ENCODE data around the gene BET1.
"Not testable (repeated sequence)": the region's sequence is repeated elsewhere in the genome, so short reads cannot be mapped to it uniquely, and the experiment has no call there.

The BET1 gene, protein sequence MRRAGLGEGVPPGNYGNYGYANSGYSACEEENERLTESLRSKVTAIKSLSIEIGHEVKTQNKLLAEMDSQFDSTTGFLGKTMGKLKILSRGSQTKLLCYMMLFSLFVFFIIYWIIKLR

GRCh38 chr7:94004024-94004951, at the start of gene BET1:
Gene BET1 (minus strand): TSS chr7:94004355. CDS start chr7:94004216, 139 bp downstream.
- DNase-seq, result peak; percentile 63

- DNase-seq, result no peak
These were observed 49.4 kb upstream of the BET1 start for GRCh38 chr7:94053532-94053931.

DNA sequence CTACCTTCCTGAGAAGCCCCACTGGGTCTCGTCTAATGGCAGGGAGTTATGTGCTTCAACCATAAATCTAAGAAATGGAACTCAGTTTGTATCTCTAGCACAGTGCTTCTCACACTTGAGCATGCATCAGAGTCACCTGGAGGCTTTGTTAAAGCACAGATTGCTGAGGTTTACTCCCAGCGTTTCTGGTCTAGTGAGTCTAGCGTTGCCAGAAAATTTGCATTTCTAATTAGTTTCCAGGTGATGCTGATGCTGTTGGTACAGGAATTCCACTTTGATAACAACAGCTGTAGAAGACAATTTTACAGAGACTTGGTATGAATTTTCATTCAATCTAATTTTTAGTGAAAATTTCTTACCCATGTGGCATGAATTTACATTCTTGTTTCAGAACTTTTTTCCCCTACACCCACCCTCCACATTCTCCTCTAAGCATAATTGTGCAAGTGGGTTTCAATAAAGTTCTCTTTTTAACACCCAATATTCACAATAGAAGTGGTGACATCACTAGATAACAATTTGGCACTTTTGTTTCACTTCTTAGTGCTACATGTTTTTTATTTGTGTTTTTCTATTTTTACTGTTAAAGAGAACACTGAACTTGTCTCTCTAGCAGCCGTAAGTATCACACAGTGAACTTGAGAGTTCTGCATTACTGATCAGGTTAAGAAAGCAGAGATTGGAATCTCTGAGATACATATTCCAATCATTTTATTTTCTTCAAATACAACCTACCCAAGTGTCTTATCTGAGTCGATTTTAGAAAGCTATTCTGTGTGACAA, 48.4 kb upstream of the BET1 start:
- DNase-seq, result no peak

DNA sequence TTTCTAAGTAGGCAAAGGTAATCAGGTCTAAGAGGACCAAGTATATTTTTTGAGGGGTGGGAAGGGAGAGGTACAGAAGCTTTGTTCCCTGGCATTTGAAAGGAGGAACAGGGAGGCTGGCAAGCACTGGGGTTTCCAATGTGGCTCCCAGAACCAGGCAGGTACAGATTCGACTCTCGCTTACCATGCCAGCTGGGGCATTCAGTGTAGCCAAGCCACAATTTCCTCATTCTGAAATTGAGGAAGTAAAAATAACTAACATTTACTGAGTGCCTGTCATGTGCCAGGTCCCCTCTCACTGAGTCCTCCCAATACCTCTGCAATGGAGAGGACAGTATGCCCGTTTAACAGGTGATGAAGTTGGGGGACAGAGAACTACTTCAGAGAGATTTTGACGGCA, 45.9 kb upstream of the BET1 start:
- no peak for DNase-seq

DNA sequence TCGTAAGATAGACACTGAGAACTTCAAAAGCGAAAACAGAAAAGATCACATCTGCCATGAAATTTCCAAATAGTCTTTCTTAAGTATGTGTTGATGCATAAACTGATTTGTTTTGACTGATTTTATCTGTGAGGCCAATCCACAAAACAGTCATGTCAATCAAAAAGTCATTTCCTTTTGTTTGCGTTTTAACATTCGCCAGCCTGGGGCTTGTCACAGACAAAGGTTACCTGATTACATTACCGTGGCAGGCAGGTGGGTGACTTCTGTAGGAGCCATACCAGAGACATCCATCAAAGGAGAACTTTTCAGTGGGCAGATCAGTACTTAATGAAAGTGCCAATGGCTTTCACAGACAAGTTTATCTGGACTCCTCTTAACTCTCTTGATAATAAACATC, 45.5 kb upstream of the BET1 start:
- DNase-seq, result no peak

DNA sequence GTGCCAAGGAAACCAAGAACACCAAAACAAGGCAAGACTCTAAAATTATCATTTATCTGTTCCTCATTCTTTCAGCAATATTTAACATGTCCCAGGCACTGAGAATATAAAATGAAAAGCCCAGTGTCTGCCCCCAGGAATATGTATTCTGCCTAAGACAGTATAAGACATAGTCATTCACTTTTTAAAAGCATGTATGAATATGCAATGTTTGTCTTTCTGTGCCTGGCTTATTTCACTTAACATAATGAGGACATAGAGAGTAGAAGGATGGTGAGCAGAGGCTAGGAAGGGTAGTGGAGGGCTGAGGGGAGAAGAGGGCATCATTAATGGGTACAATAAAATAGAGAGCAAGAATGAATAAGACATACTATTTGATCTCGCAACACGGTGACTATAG, 44.6 kb upstream of the BET1 start:
- DNase-seq, result no peak

DNA sequence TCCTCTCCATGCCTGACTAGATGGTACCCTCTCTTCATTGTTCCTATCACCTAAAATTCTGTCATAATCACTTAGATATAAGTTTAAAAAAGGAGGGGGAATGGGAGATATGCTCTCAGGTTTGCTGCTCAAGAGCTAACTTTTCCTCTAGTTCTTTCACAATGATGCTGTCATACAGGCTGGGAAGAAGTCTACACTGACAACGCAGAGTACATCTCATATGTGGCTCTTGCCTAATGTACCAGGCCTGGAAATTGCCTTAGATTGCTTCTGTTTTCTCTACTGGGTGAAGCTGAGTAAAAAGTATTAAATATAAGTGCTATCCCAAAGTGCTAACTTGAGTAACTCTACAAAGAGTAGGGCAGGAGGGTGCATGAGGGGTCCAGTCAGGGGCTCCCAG, 43.8 kb upstream of the BET1 start:
- no peak for DNase-seq

- no peak for DNase-seq
These were observed 41.4 kb upstream of the BET1 start for GRCh38 chr7:94045581-94045980.

DNA sequence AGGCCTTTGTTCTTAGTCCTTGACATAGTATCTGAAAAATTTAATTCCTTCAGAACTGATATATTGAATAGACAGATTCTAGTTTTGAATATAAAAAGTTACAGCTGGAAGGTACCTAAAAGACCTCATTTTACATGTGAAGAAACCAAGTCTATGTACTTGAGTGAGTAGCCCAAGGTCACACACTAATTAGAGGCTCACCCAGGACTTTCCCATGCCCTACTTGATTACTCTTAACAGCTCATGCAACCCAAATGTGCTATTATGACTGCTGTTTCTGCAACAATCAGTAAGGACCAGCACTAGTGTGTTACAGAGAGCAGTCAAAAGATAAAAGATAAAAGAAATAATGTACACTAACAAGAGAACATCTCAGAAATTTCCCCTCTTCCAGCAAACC, 40.7 kb upstream of the BET1 start:
- DNase-seq, result no peak

GRCh38 chr7:94043299-94043698, 39.1 kb upstream of the BET1 start:
- no peak for DNase-seq

- DNase-seq, result no peak
These were observed 38.2 kb upstream of the BET1 start for GRCh38 chr7:94042381-94042780.

- DNase-seq, result no peak
These were observed 37.4 kb upstream of the BET1 start for GRCh38 chr7:94041529-94041928.

- no peak for DNase-seq
These were observed 36.1 kb upstream of the BET1 start for GRCh38 chr7:94040254-94040653.

DNA sequence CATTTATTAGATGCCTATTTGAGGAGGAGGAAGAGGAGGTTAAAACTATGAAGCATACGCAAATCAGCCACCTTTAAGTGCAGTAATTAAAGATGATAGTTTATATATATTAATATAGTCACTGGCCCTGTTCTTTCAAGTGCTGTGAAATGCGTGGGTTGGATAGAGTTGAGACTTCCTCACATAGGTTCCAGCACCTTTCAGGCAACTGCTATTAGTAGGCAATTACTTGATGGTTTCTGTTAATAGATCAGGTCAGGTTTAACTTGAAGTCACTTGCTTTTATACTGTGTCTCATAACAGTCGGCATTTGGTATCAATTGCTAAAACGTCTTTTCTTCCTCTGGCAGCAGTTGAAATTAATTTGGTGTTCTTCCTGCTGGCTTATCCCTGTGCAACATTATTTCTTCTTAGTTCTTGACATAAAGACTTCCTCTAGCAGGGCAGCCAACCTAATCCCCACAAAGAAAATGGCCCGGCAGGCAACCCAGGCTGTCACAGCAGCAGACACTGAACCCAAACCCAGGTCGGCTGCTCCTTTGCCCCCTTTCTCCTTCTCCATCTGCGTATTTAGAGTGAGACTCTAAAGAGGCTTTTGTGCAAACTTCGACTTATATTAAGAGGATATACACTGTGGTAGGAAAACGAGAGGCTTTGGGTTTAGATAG, 35.3 kb upstream of the BET1 start:
- DNase-seq, result no peak

DNA sequence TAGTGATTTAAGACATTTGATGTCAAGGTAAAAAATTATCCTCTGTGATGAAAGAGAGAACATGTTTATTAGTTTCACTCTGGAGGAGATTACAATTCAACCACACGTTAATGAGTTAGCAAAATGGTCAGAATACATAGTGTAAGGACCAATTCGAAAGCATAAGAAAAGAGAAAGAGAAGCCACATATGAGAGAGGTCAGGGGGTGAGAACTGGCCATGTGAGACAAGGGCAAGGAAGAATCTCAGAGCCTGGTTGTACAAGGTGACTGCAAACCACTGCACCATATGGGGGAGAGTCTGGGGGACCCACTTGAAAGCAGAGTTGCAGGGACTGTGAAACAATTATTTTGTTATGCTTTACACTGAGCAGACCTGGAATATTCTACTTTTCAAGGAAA, 27.7 kb upstream of the BET1 start:
- DNase-seq, result no peak

GRCh38 chr7:94030634-94031033, 26.5 kb upstream of the BET1 start:
- DNase-seq, result no peak

GRCh38 chr7:94029976-94030375, 25.8 kb upstream of the BET1 start:
- DNase-seq, result no peak

- DNase-seq, result no peak
These were observed 24.6 kb upstream of the BET1 start for GRCh38 chr7:94028768-94029167.

GRCh38 chr7:94026619-94027018, 22.5 kb upstream of the BET1 start:
- DNase-seq, result not testable (repeated sequence)

DNA sequence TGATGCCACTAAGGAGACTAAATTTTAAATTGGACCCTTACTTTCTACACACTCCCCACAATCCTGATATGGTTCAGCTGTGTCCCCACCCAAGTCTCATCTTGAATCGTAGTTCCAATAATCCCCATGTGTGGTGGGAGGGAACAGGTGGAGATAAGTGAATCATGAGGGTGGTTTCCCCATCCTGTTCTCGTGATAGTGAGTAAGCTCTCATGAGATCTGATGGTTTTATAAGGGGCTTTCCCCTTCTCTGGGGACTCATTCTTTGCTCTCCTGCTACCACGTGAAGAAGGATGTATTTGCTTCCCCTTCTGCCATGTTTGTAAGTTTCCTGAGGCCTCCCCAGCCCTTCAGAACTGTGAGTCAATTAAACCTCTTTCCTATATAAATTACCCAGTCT, 18.4 kb upstream of the BET1 start:
- DNase-seq, result no peak

DNA sequence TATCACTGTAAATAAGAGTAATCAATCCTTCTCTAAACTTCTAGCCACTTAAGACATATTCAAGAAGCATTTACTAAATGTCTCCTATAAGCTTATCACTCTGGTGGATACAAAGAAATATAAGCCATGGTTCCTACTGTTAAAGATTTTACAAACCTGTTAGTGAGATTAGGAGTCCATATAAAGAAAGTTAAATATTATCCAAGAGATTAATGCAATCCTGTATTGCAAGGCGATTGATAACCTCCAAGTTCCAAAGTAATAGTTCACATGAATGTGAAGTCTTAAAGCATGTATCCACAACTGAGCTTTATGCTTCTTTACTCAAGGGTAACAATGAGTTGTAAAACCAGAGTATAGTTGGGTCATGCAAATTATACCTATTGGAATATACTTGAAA, 12.6 kb upstream of the BET1 start:
- no peak for DNase-seq

- no peak for DNase-seq
These were observed 11.4 kb upstream of the BET1 start for GRCh38 chr7:94015538-94015937.

GRCh38 chr7:94012746-94013145, 8.6 kb upstream of the BET1 start:
- no peak for DNase-seq
